NCI-H128 (cell line): ENCODE data around the gene TCF7L2.

ENCODE experiments used
- DNase-seq: peaks from one replicate; lab custom pipeline; 2025; ENCODE audit not compliant: unreplicated experiment; lab: John Stamatoyannopoulos, UW

The TCF7L2 gene

GRCh38 chr10:112949875-112950507 is at the start of gene TCF7L2:
Gene TCF7L2 (plus strand): TSS chr10:112950247. CDS start chr10:112950757, 510 bp downstream.
- peak; percentile 67 for DNase-seq

GRCh38 chr10:112902730-112903129 is 47.3 kb upstream of the TCF7L2 start:
- no peak for DNase-seq

GRCh38 chr10:112904000-112904399 is 46.0 kb upstream of the TCF7L2 start:
- DNase-seq: no peak

- no peak for DNase-seq
These were observed 43.1 kb upstream of the TCF7L2 start for GRCh38 chr10:112906945-112907344.

GRCh38 chr10:112907893-112908292 is 42.2 kb upstream of the TCF7L2 start:
- DNase-seq: no peak

- no peak for DNase-seq
These were observed 38.8 kb upstream of the TCF7L2 start for GRCh38 chr10:112911206-112911605.

- no peak for DNase-seq
These were observed 37.6 kb upstream of the TCF7L2 start for GRCh38 chr10:112912410-112912928.

GRCh38 chr10:112913255-112913654 is 36.8 kb upstream of the TCF7L2 start:
- DNase-seq: no peak

GRCh38 chr10:112913661-112914287 is 36.3 kb upstream of the TCF7L2 start:
- no peak for DNase-seq

GRCh38 chr10:112914288-112914952 is 35.6 kb upstream of the TCF7L2 start:
- DNase-seq: no peak

GRCh38 chr10:112915590-112916572 is 34.2 kb upstream of the TCF7L2 start:
- DNase-seq: no peak

- DNase-seq: no peak
These were observed 32.4 kb upstream of the TCF7L2 start for GRCh38 chr10:112917681-112918080.

- DNase-seq: no peak
These were observed 31.3 kb upstream of the TCF7L2 start for GRCh38 chr10:112918771-112919170.

GRCh38 chr10:112919721-112920120 is 30.3 kb upstream of the TCF7L2 start:
- DNase-seq: no peak

GRCh38 chr10:112926906-112927688 is 22.9 kb upstream of the TCF7L2 start:
- DNase-seq: no peak

GRCh38 chr10:112927980-112928379 is 22.1 kb upstream of the TCF7L2 start:
- no peak for DNase-seq

GRCh38 chr10:112932658-112933057 is 17.4 kb upstream of the TCF7L2 start:
- DNase-seq: no peak

GRCh38 chr10:112934193-112934592 is 15.9 kb upstream of the TCF7L2 start:
- DNase-seq: no peak

GRCh38 chr10:112938808-112939482 is 11.1 kb upstream of the TCF7L2 start:
- DNase-seq: no peak

- DNase-seq: no peak
These were observed 4.2 kb upstream of the TCF7L2 start for GRCh38 chr10:112945811-112946210.
